NCI-H446 treated with DMSO at 0.1 percent for 48 hours (cell line): Measurements from ENCODE around the gene ATF5.
"Not testable (repeated sequence)": the region's sequence is repeated elsewhere in the genome, so short reads cannot be mapped to it uniquely, and the experiment has no call there.

Experiments used
- DNase-seq: peaks from one replicate; lab custom pipeline; 2025; lab: John Stamatoyannopoulos, UW

The ATF5 gene

GRCh38 chr19:49923055-49924003 lies 5.7 kb upstream of the ATF5 start:
- DNase-seq, result no peak

- peak; percentile 12 for DNase-seq
Measured at GRCh38 chr19:49924004-49924880, 4.8 kb upstream of the ATF5 start.

- not testable (repeated sequence) for DNase-seq
Measured at GRCh38 chr19:49924881-49925210, 4.2 kb upstream of the ATF5 start.

GRCh38 chr19:49925486-49925885 lies 3.5 kb upstream of the ATF5 start:
- DNase-seq, result no peak

- no peak for DNase-seq
Measured at GRCh38 chr19:49926515-49926914, 2.5 kb upstream of the ATF5 start.

GRCh38 chr19:49927526-49928264 lies 1.3 kb upstream of the ATF5 start:
- no peak for DNase-seq

GRCh38 chr19:49929611-49930482 lies 842 bp downstream of the ATF5 start:
- DNase-seq, result peak; percentile 97

- no peak for DNase-seq
Measured at GRCh38 chr19:49930483-49931011, 1.5 kb downstream of the ATF5 start.

- DNase-seq, result no peak
Measured at GRCh38 chr19:49931293-49932040, 2.5 kb downstream of the ATF5 start.

GRCh38 chr19:49932041-49932451 lies 3.0 kb downstream of the ATF5 start:
- DNase-seq, result no peak

GRCh38 chr19:49932731-49933131 lies 3.7 kb downstream of the ATF5 start:
- no peak for DNase-seq

- no peak for DNase-seq
Measured at GRCh38 chr19:49933643-49934042, 4.6 kb downstream of the ATF5 start.

- no peak for DNase-seq
Measured at GRCh38 chr19:49936549-49936948, 7.5 kb downstream of the ATF5 start.

- DNase-seq, result peak; percentile 30
Measured at GRCh38 chr19:49937750-49938381, 8.9 kb downstream of the ATF5 start.

GRCh38 chr19:49938662-49939061 lies 9.7 kb downstream of the ATF5 start:
- DNase-seq, result no peak

- no peak for DNase-seq
Measured at GRCh38 chr19:49939721-49940481, 10.9 kb downstream of the ATF5 start.

- DNase-seq, result no peak
Measured at GRCh38 chr19:49940482-49940791, 11.4 kb downstream of the ATF5 start.

- not testable (repeated sequence) for DNase-seq
Measured at GRCh38 chr19:49944567-49944966, 15.6 kb downstream of the ATF5 start.

GRCh38 chr19:49946415-49946814 lies 17.4 kb downstream of the ATF5 start:
- no peak for DNase-seq
